Left forelimb (tissue), 1 donor: ENCODE results near the gene NSRP1.
A peak's percentile ranks its signal among the peaks of the same experiment; 100 is the strongest.
"Not testable (repeated sequence)": the region's sequence is repeated elsewhere in the genome, so short reads cannot be mapped to it uniquely, and the experiment has no call there.

Experiments
- DNase-seq: peaks from one replicate; pipeline ENCODE4 v3.0.0-alpha.2; 2018; ENCODE audit warnings: low spot score

NSRP1 gene

DNA sequence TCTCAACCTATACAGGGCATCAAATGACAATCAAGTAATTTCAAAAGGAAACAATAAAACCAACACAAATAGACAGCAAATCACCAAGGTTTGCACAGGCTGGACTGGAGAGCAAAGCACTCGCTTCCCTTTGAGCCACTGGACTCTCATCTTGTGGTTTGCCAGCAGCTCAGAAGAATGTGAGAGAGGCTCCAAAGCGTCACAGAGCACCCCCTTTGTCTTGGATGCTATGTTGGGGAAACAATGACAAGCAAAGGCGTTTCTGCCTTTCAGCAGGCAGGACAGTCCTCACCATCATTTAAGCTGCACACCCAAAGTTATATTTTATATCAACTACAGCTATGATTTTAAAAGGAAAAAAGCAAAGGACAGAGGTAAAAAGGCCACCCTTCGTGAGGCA, 105.6 kb downstream of the NSRP1 start:
- no peak for DNase-seq

DNA sequence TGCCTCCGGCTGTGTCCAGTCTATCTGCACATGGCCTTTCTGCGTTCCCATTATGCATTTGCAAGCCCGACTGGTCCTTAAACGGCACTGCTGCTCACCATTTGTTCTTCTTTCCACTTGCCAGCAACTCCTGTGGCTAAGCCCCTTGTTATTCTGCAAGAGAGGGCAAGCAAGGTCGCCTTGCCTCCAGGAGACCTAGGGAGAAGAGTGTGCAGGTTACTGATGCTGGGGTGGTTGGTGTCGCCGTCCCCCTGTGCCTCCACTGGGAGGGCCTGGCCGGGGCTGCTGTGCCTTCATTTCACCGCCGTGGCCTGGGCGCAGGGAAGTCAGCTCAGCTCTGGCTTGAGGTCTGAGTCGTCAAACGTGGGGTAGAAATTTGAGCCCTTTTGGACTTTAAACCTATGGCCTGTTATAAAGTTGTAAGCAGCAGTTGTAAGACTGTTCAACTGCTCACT, 106.1 kb downstream of the NSRP1 start:
- peak; percentile 44 for DNase-seq

DNA sequence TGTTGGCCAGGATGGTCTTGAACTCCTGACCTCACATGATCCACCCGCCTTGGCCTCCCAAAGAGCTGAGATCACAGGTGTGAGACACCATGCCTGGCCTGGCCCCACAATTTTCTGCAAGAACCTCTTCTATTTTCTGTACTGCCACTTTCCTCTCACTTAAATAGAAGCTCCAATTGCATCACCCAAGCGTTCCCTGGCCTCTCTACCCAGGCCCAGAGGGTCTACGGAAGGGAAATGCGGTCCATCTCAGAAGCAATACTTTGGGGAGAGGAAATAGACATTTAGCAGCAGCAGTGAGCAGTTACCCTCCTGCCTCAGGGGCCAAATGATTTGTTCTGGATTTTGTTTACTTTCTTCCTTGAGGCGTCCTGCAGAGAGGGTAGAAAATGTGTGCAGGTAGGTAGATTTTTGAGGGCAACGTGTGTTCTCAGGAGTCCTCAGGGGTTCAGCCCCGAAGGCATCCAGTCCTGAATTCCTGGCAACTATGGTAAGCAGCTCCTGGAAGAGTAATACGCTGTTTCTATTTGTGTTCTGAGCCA, 107.9 kb downstream of the NSRP1 start:
- no peak for DNase-seq

DNA sequence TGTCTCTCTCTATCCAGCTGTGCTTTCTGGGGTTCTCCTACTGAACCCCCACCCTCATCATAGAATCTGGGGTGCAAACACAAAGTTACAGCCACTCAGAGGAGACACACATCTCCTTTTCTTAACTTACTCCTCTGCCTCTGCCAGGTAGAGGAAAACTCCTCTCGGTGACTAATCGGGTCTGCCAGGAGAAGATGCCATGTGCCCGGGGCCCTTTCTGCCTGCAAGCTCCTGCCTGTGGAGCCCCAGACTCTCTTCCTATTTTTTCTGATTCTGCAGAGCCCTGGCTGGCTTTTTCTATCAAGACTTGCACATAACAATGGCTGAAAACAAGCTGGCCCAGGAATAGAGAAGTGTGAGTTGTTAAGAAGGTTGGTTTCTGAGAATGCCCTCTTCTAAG, 108.5 kb downstream of the NSRP1 start:
- DNase-seq, result no peak

GRCh38 chr17:30225919-30226553, 109.4 kb downstream of the NSRP1 start:
- no peak for DNase-seq

DNA sequence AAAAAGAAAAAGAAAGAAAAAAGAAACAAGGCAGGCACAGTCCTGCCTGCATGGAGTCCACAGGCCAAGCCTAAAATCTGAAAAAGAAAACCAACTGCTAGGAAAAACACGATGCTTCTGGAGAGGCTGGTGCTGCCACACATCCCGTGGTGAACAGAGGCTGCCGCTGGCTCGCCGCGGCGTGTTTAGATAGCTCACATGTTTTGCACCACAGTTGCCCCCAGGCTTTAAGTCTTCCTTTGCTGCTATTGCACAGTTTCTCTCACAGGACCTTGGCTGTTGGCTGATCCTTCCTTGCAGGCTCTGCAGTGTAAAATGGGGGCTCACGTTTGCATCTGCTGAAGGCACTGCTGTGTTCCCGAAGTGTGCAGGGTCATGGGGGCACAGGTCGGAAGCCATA, 110.3 kb downstream of the NSRP1 start:
- DNase-seq, result no peak

- DNase-seq, result no peak
These were observed 111.4 kb downstream of the NSRP1 start for GRCh38 chr17:30228011-30228410.

GRCh38 chr17:30229012-30229411, 112.4 kb downstream of the NSRP1 start:
- DNase-seq, result no peak

GRCh38 chr17:30230009-30230408, 113.4 kb downstream of the NSRP1 start:
- not testable (repeated sequence) for DNase-seq

- no peak for DNase-seq
These were observed 114.0 kb downstream of the NSRP1 start for GRCh38 chr17:30230596-30231125.

DNA sequence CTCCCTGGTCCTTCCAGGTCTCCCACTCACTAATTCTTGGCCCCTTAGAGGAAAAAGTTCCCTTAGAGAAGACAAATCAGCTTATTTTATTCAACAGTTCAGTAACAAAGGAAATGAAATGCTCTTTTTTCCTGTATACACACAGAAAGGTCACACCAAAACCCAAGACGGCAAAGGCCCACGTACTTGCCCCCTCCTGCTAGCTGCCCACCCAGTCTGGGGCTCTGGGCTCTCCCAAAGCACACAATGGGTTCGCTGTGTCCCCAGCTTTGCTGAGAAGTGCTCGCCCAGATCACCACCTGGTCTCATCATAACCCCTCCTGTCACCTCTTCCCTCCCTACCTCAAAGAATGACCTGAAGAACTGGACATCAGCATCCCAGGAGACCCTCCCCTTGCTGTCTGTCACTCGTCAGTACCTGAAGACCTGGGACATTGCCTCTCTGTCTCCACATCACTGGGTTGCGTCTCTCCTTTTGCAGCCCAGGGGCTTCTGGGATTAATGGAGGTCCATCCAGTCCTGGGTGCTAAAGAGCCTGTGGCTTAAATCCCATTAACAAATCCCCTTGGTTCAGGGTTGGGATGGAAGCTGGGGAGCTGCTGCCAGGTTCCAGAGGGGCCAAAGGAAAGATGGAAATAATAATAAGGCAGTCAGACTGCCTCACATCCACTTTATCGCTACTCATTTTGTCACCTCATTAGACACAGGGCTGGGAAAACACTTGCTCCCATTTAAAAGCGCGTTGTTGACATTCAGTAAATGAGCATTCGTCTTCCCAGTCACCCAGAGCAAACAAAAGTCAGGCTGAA, 115.6 kb downstream of the NSRP1 start:
- DNase-seq, result no peak

DNA sequence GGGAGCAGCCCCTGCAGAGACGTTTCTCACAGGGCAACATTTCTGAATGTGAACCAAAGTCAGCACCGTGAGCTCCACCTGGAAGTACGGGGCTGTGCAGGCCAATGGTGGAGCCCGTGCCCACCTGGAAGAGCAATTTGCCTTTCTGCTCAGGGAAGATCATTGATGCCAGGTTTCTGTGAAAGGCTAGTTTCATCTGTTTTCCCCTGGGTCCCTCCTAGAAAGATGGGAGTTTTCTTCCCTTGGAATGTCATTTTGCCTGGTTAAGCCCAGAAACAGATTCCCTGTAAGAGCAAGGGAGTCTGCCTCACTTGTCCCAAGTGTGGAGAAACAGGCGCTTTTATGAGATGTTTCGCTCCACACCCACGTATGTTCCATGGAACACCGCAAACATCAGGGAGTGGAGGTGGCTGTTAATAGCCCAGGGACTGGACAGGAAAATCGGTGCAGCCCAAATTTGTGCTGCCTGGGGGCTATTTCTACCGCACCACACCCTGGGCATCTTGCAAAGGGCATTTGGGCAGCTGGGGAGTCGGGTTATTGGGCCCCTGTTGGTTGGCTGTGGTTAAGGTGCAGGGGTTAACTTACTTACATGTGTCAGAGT, 116.3 kb downstream of the NSRP1 start:
- no peak for DNase-seq

GRCh38 chr17:30234296-30234695, 117.7 kb downstream of the NSRP1 start:
- DNase-seq, result no peak

DNA sequence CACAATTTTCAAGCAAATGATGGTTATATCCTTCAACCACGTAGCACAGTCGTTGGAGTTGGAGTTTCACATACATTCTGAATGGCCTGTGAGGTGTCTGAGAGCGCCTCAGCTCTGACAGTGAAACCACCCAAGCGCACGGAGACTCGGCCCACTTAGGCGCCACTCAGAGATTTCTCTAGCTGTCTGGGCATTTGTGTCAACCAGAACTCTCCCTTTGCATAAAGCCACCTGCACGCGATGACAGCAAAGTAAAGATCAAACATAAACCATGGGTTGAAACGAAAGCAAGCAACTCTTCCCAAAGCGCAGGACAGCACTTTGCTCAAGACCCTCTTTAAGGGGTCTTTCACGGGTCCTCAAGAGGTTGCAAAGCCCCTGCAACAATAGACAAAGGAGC, 118.3 kb downstream of the NSRP1 start:
- DNase-seq, result no peak

GRCh38 chr17:30235386-30236296, 119.0 kb downstream of the NSRP1 start, which contains the start of gene SLC6A4:
TSS of gene SLC6A4 (minus strand) at chr17:30235697. CDS start at chr17:30221958, 13,739 bp downstream.
- DNase-seq, result peak; percentile 57
